Breast epithelium (tissue), 3 donors: Measurements from ENCODE around the gene LEKR1.

Source experiments
- CTCF ChIP-seq, 3 donors: fragments of 450-650 bp; IDR thresholded peaks; one replicate each; pipeline ENCODE4 v1.5.1; 2016 to 2017; ENCODE audit warnings: antibody characterized with exemption in 3 of 3, mild to moderate bottlenecking in 3 of 3, moderate library complexity in 3 of 3
- POLR2A ChIP-seq: fragments of 450-650 bp; IDR thresholded peaks from one replicate; pipeline ENCODE4 v1.6.1; 2016; ENCODE audit warnings: antibody characterized with exemption, mild to moderate bottlenecking, moderate library complexity
- POLR2AphosphoS5 ChIP-seq, 3 donors: sonication (generic); formaldehyde crosslinking; IDR thresholded peaks; one replicate each; pipeline ENCODE4 v1.6.1; 2017; ENCODE audit warnings: antibody characterized with exemption in 3 of 3

DNA sequence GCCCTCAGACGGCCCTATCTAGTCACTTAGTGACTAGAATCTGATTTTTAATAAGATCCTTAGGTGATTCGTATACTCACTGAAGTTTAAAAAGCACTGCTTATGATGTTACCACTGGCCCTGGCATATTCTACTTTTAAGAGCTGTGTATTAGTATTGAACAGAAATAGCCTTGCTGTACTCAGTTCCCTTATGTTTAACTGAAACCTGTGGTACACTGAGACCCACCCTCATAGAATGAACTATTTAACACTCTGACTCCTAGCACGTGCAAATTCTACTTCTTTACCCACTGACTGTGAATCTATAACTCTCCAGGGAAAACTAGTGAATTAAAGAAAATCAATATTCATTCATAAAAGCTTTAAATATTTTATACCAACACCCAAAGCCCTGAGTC lies 224.9 kb downstream of the LEKR1 start:
- TF ChIP-seq CTCF (IDR thresholded peaks at IDR 0.05), result no peak
- TF ChIP-seq POLR2A, result no peak
- no peak for TF ChIP-seq POLR2AphosphoS5 (IDR thresholded peaks at IDR 0.05)
